Astrocyte of the cerebellum (primary cell): Measurements from ENCODE around the gene CDK19.
"Not testable (repeated sequence)": the region's sequence is repeated elsewhere in the genome, so short reads cannot be mapped to it uniquely, and the experiment has no call there.

Experiments
- DNase-seq: peaks from one replicate; pipeline ENCODE4 v3.0.0-alpha.2; 2011; ENCODE audit warnings: low read depth
- H3K4me3 ChIP-seq: 2 replicates; pipeline ENCODE4 v1.5.1; 2011; ENCODE audit warnings: mild to moderate bottlenecking, low read depth, low read length, moderate library complexity
- CTCF ChIP-seq: IDR thresholded peaks from 2 replicates; pipeline ENCODE4 v1.5.1; 2012; ENCODE audit warnings: low read length, low read depth, moderate library complexity, mild to moderate bottlenecking; ENCODE audit errors: missing control alignments
- in situ Hi-C: cut with HindIII; loops from 2 replicates; pipeline ENCODE4 v1.10.0; 2017; ENCODE audit warnings: low sequenced_read_pairs

The CDK19 gene

GRCh38 chr6:110768057-110768456 is 47.2 kb downstream of the CDK19 start:
- H3K4me3 ChIP-seq, result no peak overlapping the region
- no peak for TF ChIP-seq CTCF
- no peak for DNase-seq
- in situ Hi-C loops, result no loop called here

GRCh38 chr6:110761371-110761770 is 53.9 kb downstream of the CDK19 start:
- no peak for DNase-seq
- TF ChIP-seq CTCF, result no peak
- in situ Hi-C loops, result no loop called here
- no peak overlapping the region for H3K4me3 ChIP-seq

GRCh38 chr6:110760589-110760988 is 54.7 kb downstream of the CDK19 start:
- in situ Hi-C loops, result no loop called here
- no peak for TF ChIP-seq CTCF
- no peak for DNase-seq
- H3K4me3 ChIP-seq, result no peak overlapping the region

GRCh38 chr6:110760098-110760497 is 55.2 kb downstream of the CDK19 start:
- in situ Hi-C loops, DNase-seq, H3K4me3 ChIP-seq: not testable (repeated sequence)

- no peak overlapping the region for H3K4me3 ChIP-seq
- no peak for DNase-seq
- TF ChIP-seq CTCF, result no peak
- in situ Hi-C loops, result no loop called here
These were observed 57.3 kb downstream of the CDK19 start for GRCh38 chr6:110757926-110758325.

DNA sequence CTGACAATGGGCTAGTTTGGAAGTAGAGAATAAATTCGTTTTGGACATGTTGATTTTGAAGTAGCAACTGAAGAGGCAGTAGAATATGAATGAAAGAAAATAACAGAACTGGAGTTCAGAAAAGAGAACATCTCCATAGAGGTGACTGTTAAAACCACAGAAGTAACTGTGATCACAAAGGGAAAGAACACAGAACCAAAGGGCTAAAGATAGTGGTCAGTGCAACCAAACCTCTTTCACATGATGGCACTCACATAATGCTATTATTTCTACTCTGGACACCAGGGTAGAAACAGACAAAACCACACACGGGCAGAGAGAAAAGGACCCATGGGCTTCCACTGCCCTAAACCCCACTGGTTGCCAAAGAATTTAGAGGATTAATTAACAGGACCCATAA is 58.5 kb downstream of the CDK19 start:
- no peak for TF ChIP-seq CTCF
- no peak overlapping the region for H3K4me3 ChIP-seq
- in situ Hi-C loops, result no loop called here
- DNase-seq, result no peak

DNA sequence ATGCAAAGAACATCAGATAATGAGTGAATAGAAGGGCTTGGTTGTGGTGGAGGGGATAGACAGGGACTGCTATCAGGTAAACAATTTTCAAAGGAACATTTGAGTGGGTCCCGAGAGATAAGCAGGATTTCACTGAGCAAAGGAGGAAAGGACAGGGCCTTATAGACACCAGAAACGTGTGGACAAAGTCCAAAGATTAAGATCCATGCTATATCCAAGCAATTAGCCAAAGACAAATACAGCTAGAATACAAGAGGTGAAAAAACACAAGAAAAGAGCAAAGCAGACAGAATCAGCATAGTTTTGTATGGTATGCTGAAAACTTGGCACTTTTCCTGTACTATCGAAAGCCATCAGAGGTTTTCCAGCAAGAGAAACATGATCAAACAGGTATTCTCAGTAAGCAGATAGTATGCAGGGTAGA is 59.8 kb downstream of the CDK19 start:
- peak; percentile 9 for DNase-seq
- in situ Hi-C loops, result no loop called here
- no peak for TF ChIP-seq CTCF
- H3K4me3 ChIP-seq, result no peak overlapping the region

DNA sequence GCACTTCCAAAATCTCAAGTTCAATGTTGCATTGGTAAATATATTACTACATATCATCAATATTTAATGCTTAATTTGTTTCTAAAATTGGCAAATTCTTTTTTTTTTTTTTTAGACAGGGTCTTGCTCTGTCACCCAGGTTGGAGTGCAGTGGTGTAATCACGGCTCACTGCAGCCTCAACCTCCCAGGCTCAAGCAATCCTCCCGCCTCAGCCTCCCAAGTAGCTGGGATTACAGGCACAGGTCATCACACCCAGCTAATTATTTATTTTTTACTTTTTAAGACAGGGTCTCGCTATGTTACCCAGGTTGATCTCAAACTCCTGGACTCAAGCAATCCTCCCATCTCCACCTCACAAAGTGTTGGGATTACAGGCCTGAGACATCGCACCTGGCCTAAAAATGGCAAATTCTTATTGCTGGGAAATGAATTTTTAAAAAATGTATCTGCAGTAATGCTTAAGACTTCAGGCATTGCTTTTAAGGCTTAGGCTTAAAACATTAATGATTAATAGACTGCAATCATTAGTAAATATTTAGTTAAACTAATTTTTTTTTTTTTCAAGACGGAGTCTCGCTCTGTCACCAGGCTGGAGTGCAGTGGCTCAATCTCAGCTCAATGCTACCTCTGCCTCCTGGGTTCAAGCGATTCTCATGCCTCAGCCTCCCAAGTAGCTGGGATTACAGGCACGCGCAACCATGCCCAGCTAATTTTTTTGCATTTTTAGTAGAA is 61.2 kb downstream of the CDK19 start:
- in situ Hi-C loops, result not testable (repeated sequence)

More for the DNA sequence above, 61.2 kb downstream of the CDK19 start:
- not testable (repeated sequence) for H3K4me3 ChIP-seq, DNase-seq
